ENCODE data around the gene GNA12.
A peak's percentile ranks its signal among the peaks of the same experiment; 100 is the strongest.
"Not testable (repeated sequence)": the region's sequence is repeated elsewhere in the genome, so short reads cannot be mapped to it uniquely, and the experiment has no call there.

Gene GNA12

GRCh38 chr7:2743523-2744185 is 100.5 kb downstream of the GNA12 start:
- not testable (repeated sequence) for DNase-seq

GRCh38 chr7:2738766-2739549 is 105.2 kb downstream of the GNA12 start:
- DNase-seq: no peak

- DNase-seq: no peak
Measured at GRCh38 chr7:2737771-2738540, 106.2 kb downstream of the GNA12 start.

- DNase-seq: not testable (repeated sequence)
Measured at GRCh38 chr7:2737005-2737743, 106.9 kb downstream of the GNA12 start.

GRCh38 chr7:2736411-2736914 is 107.6 kb downstream of the GNA12 start:
- no peak for DNase-seq

GRCh38 chr7:2735744-2736143 is 108.4 kb downstream of the GNA12 start:
- no peak for DNase-seq

GRCh38 chr7:2734751-2735571 is 109.1 kb downstream of the GNA12 start:
- no peak for DNase-seq

- no peak for DNase-seq
Measured at GRCh38 chr7:2734084-2734686, 109.9 kb downstream of the GNA12 start.

GRCh38 chr7:2732959-2733584 is 111.0 kb downstream of the GNA12 start:
- DNase-seq: no peak

GRCh38 chr7:2732388-2732787 is 111.7 kb downstream of the GNA12 start:
- DNase-seq: no peak

- no peak for DNase-seq
Measured at GRCh38 chr7:2730846-2731770, 113.0 kb downstream of the GNA12 start.

GRCh38 chr7:2729893-2730716 is 114.0 kb downstream of the GNA12 start:
- DNase-seq: no peak

GRCh38 chr7:2729031-2729892 is 114.8 kb downstream of the GNA12 start:
- DNase-seq: peak; percentile 35

- DNase-seq: no peak
Measured at GRCh38 chr7:2728316-2729030, 115.6 kb downstream of the GNA12 start.

- not testable (repeated sequence) for DNase-seq
Measured at GRCh38 chr7:2727206-2727605, 116.9 kb downstream of the GNA12 start.

- DNase-seq: peak; percentile 40
Measured at GRCh38 chr7:2726316-2727018, 117.6 kb downstream of the GNA12 start.

All from activated CD8-positive, alpha-beta memory T cell treated with anti-CD3 and anti-CD28 coated beads, Interleukin-2, amount 50 U/mL, for 48 hours (primary cell).